ENCODE measurements around the gene LAIR1.

Gene LAIR1

GRCh38 chr19:54354761-54355160 is 10.0 kb downstream of the LAIR1 start:
- H3K79me2 ChIP-seq (ENCODE audit: control insufficient read depth, insufficient read depth, low read length, poor library complexity): no peaks in the 10 kb centered on the region
- H3K9ac ChIP-seq (ENCODE audit: low read length): no peak overlapping the region
- whole genome bisulfite sequencing (ENCODE audit: extremely low coverage, insufficient coverage, insufficient read length): no CpG with 5 or more reads among the region's 3 CpGs

DNA sequence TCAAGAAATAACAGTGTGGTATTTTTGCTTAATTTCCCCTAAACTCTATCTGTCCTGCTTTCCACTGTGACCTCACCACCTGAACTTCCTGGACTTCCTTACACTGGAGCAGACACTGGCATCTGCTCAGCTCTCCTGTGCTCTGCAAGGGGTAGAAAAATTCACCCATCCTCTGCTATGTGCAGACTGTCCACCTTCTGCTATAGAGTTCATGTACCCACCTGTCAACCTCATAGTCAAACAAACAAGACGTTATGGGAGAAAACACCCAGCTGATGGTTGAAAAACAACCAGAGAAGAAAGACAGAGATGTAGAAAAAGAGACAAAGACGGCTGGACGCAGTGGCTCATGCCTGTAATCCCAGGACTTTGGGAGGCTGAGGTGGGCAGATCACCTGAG is 12.2 kb downstream of the LAIR1 start:
- Histone ChIP-seq H4K12ac (ENCODE audit: low read depth, low read length) (no peak overlapping the region), H3K79me2 (ENCODE audit: control insufficient read depth, insufficient read depth, low read length, poor library complexity) (no peaks in the 10 kb centered on the region), H3K36me3 (ENCODE audit: control insufficient read depth in 1 of 2, insufficient read depth in 2 of 2, low read length in 2 of 2) (no peaks in the 10 kb centered on the region), H3K4me1 (ENCODE audit: control insufficient read depth in 1 of 2, insufficient read depth in 2 of 2, low read length in 2 of 2) (no peaks in the 10 kb centered on the region), H3K18ac (ENCODE audit: low read length) (no peak overlapping the region), H3K27ac (ENCODE audit: low read depth, low read length) (no peak overlapping the region), H2BK5ac (ENCODE audit: low read depth, low read length, poor library complexity) (no peak overlapping the region), H4K8ac (ENCODE audit: low read depth, low read length) (no peak overlapping the region), H2AFZ (ENCODE audit: insufficient read depth, low read length, poor library complexity) (no peak overlapping the region), H2BK120ac (ENCODE audit: insufficient read depth, low read length, poor library complexity) (no peak overlapping the region), H3K4ac (ENCODE audit: low read depth, low read length) (no peak overlapping the region), H3K79me1 (ENCODE audit: low read length) (no peaks in the 10 kb centered on the region), H3K4me2 (ENCODE audit: low read length) (no peak overlapping the region), H4K91ac (ENCODE audit: low read depth, low read length) (no peak overlapping the region), H3K9me3 (ENCODE audit: insufficient read depth, low read depth, low read length) (peaks cover 5% of the 10 kb centered on the region), H2BK12ac (ENCODE audit: low read length) (no peak overlapping the region), H3K27me3 (ENCODE audit: insufficient read depth, low read length) (no peaks in the 10 kb centered on the region), H3K9ac (ENCODE audit: low read length) (no peak overlapping the region), H3K14ac (ENCODE audit: low read length) (no peak overlapping the region), H3K4me3 (ENCODE audit: low read depth, low read length) (no peak overlapping the region), H3K23ac (ENCODE audit: low read length) (no peak overlapping the region), H2AK5ac (ENCODE audit: low read length) (no peak overlapping the region)
- no CpG with 5 or more reads among the region's 3 CpGs for WGBS (ENCODE audit: extremely low coverage, insufficient coverage, insufficient read length)
- DNase-seq: no peak

More at GRCh38 chr19:54354761-54355160, 10.0 kb downstream of the LAIR1 start:
- Histone ChIP-seq H3K4me3 (ENCODE audit: low read depth, low read length) (no peak overlapping the region), H3K4me1 (ENCODE audit: control insufficient read depth in 1 of 2, insufficient read depth in 2 of 2, low read length in 2 of 2) (no peaks in the 10 kb centered on the region), H3K4me2 (ENCODE audit: low read length) (no peak overlapping the region), H3K14ac (ENCODE audit: low read length) (no peak overlapping the region), H3K79me1 (ENCODE audit: low read length) (no peaks in the 10 kb centered on the region), H4K8ac (ENCODE audit: low read depth, low read length) (no peak overlapping the region), H3K4ac (ENCODE audit: low read depth, low read length) (no peak overlapping the region), H2AFZ (ENCODE audit: insufficient read depth, low read length, poor library complexity) (no peak overlapping the region), H4K12ac (ENCODE audit: low read depth, low read length) (no peak overlapping the region), H2BK120ac (ENCODE audit: insufficient read depth, low read length, poor library complexity) (no peak overlapping the region), H3K27ac (ENCODE audit: low read depth, low read length) (no peak overlapping the region), H3K36me3 (ENCODE audit: control insufficient read depth in 1 of 2, insufficient read depth in 2 of 2, low read length in 2 of 2) (no peaks in the 10 kb centered on the region), H2BK12ac (ENCODE audit: low read length) (no peak overlapping the region), H2BK5ac (ENCODE audit: low read depth, low read length, poor library complexity) (no peak overlapping the region), H3K23ac (ENCODE audit: low read length) (no peak overlapping the region), H3K27me3 (ENCODE audit: insufficient read depth, low read length) (no peaks in the 10 kb centered on the region), H3K9me3 (ENCODE audit: insufficient read depth, low read depth, low read length) (no peaks in the 10 kb centered on the region), H3K18ac (ENCODE audit: low read length) (no peak overlapping the region), H4K91ac (ENCODE audit: low read depth, low read length) (no peak overlapping the region), H2AK5ac (ENCODE audit: low read length) (no peak overlapping the region)
- no peak for DNase-seq

GRCh38 chr19:54352041-54352440 is 12.7 kb downstream of the LAIR1 start:
- no peak overlapping the region for H4K91ac ChIP-seq (ENCODE audit: low read depth, low read length)
- H3K9ac ChIP-seq (ENCODE audit: low read length): no peak overlapping the region
- H4K8ac ChIP-seq (ENCODE audit: low read depth, low read length): no peak overlapping the region
- no peaks in the 10 kb centered on the region for H3K79me2 ChIP-seq (ENCODE audit: control insufficient read depth, insufficient read depth, low read length, poor library complexity)
- no peak overlapping the region for H2AFZ ChIP-seq (ENCODE audit: insufficient read depth, low read length, poor library complexity)
- H3K79me1 ChIP-seq (ENCODE audit: low read length): no peaks in the 10 kb centered on the region
- H4K12ac ChIP-seq (ENCODE audit: low read depth, low read length): no peak overlapping the region
- H3K27ac ChIP-seq (ENCODE audit: low read depth, low read length): no peak overlapping the region
- no peak overlapping the region for H3K23ac ChIP-seq (ENCODE audit: low read length)
- no peaks in the 10 kb centered on the region for H3K4me1 ChIP-seq (ENCODE audit: control insufficient read depth in 1 of 2, insufficient read depth in 2 of 2, low read length in 2 of 2)
- WGBS (ENCODE audit: extremely low coverage, insufficient coverage, insufficient read length): no CpG with 5 or more reads among the region's 7 CpGs
- no peak overlapping the region for H2BK12ac ChIP-seq (ENCODE audit: low read length)
- no peak overlapping the region for H3K4me2 ChIP-seq (ENCODE audit: low read length)
- no peaks in the 10 kb centered on the region for H3K36me3 ChIP-seq (ENCODE audit: control insufficient read depth in 1 of 2, insufficient read depth in 2 of 2, low read length in 2 of 2)
- H3K27me3 ChIP-seq (ENCODE audit: insufficient read depth, low read length): no peaks in the 10 kb centered on the region
- peaks cover 5% of the 10 kb centered on the region for H3K9me3 ChIP-seq (ENCODE audit: insufficient read depth, low read depth, low read length)
- H3K4ac ChIP-seq (ENCODE audit: low read depth, low read length): no peak overlapping the region
- H3K14ac ChIP-seq (ENCODE audit: low read length): no peak overlapping the region
- no peak for DNase-seq
- H2AK5ac ChIP-seq (ENCODE audit: low read length): no peak overlapping the region
- no peak overlapping the region for H3K18ac ChIP-seq (ENCODE audit: low read length)
- no peak overlapping the region for H2BK5ac ChIP-seq (ENCODE audit: low read depth, low read length, poor library complexity)
- H2BK120ac ChIP-seq (ENCODE audit: insufficient read depth, low read length, poor library complexity): no peak overlapping the region
- H3K4me3 ChIP-seq (ENCODE audit: low read depth, low read length): no peak overlapping the region

DNA sequence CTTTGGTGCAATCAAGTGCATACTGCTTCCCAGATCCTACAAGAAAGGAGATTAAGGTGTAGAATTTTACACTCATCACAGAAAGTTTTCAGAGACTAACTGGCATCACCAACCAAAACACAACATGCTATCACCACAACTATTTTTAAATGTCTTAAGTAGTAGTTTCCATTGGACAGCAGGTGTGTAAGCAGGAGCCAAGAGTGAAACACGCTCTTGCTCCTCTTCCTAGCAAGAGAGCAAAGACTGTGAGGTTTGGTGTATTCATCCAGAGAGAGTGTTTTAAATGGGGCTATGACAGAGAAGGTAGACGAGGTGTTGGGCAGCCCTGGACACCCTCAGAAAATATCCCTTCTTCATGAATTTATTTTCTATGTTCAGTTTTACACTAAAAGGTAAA is 13.3 kb downstream of the LAIR1 start:
- no peak for DNase-seq
- Histone ChIP-seq H2AK5ac (ENCODE audit: low read length) (no peak overlapping the region), H4K12ac (ENCODE audit: low read depth, low read length) (no peak overlapping the region), H4K91ac (ENCODE audit: low read depth, low read length) (no peak overlapping the region), H2BK12ac (ENCODE audit: low read length) (no peak overlapping the region), H3K9me3 (ENCODE audit: insufficient read depth, low read depth, low read length) (peaks cover 5% of the 10 kb centered on the region), H3K79me2 (ENCODE audit: control insufficient read depth, insufficient read depth, low read length, poor library complexity) (no peaks in the 10 kb centered on the region), H3K27ac (ENCODE audit: low read depth, low read length) (no peak overlapping the region), H3K36me3 (ENCODE audit: control insufficient read depth in 1 of 2, insufficient read depth in 2 of 2, low read length in 2 of 2) (no peaks in the 10 kb centered on the region), H2BK5ac (ENCODE audit: low read depth, low read length, poor library complexity) (no peak overlapping the region), H3K18ac (ENCODE audit: low read length) (no peak overlapping the region), H3K27me3 (ENCODE audit: insufficient read depth, low read length) (no peaks in the 10 kb centered on the region), H3K4me1 (ENCODE audit: control insufficient read depth in 1 of 2, insufficient read depth in 2 of 2, low read length in 2 of 2) (no peaks in the 10 kb centered on the region), H3K4ac (ENCODE audit: low read depth, low read length) (no peak overlapping the region), H3K14ac (ENCODE audit: low read length) (no peak overlapping the region), H2BK120ac (ENCODE audit: insufficient read depth, low read length, poor library complexity) (no peak overlapping the region), H4K8ac (ENCODE audit: low read depth, low read length) (no peak overlapping the region), H3K4me3 (ENCODE audit: low read depth, low read length) (no peak overlapping the region), H2AFZ (ENCODE audit: insufficient read depth, low read length, poor library complexity) (no peak overlapping the region), H3K9ac (ENCODE audit: low read length) (no peak overlapping the region), H3K23ac (ENCODE audit: low read length) (no peak overlapping the region), H3K79me1 (ENCODE audit: low read length) (no peaks in the 10 kb centered on the region), H3K4me2 (ENCODE audit: low read length) (no peak overlapping the region)
- no CpG with 5 or more reads among the region's 2 CpGs for WGBS (ENCODE audit: extremely low coverage, insufficient coverage, insufficient read length)
